Tibial artery (tissue), 4 donors: ENCODE data around the gene NWD2.
"Not testable (repeated sequence)": the region's sequence is repeated elsewhere in the genome, so short reads cannot be mapped to it uniquely, and the experiment has no call there.

Experiments
- DNase-seq, 2 donors: peaks; one replicate each; pipeline ENCODE4 v3.0.0-alpha.2; 2019
- H3K27ac ChIP-seq, 2 donors: fragments of 200-600 bp; sonication (generic) in 1 of 2; 1 replicate in 1 of 2; 2 replicates in 1 of 2; pipeline ENCODE4 v1.5.1; 2018 to 2019; ENCODE audit warnings: mild to moderate bottlenecking in 1 of 2
- H3K27me3 ChIP-seq, 2 donors: fragments of 200-600 bp; sonication (generic) in 1 of 2; one replicate each; pipeline versions ENCODE4 v1.5.1 to v1.6.0; 2016 to 2019
- H3K36me3 ChIP-seq, 3 donors: fragments of 200-600 bp; sonication (generic) in 2 of 3; one replicate each; pipeline ENCODE4 v1.5.1; 2016 to 2019; ENCODE audit warnings: mild to moderate bottlenecking in 2 of 3
- H3K4me1 ChIP-seq, 4 donors: fragments of 200-600 bp; sonication (generic) in 2 of 4; 1 replicate in 3 of 4; 2 replicates in 1 of 4; pipeline ENCODE4 v1.5.1; 2016 to 2019
- H3K4me3 ChIP-seq, 2 donors: fragments of 200-600 bp; sonication (generic) in 1 of 2; 1 replicate in 1 of 2; 2 replicates in 1 of 2; pipeline ENCODE4 v1.5.1; 2018 to 2019; ENCODE audit warnings: mild to moderate bottlenecking in 2 of 2
- H3K9me3 ChIP-seq, 3 donors: fragments of 200-600 bp; sonication (generic) in 1 of 3; one replicate each; pipeline ENCODE4 v1.5.1; 2016 to 2019
- intact Hi-C: fragments of 100-400 bp; cut with DNase I; formaldehyde crosslinking; loops from one replicate; pipeline ENCODE4 v1.15.0; 2023; ENCODE audit warnings: low total_unique reads
- TF ChIP-seq, protein P1 (sequence below), 2 experiments: fragments of 200-600 bp in 1 of 2; fragments of 450-650 bp in 1 of 2; IDR thresholded peaks; one replicate each; pipeline ENCODE4 v1.5.1; 2017 to 2019; ENCODE audit warnings: antibody characterized with exemption in 2 of 2, mild to moderate bottlenecking in 1 of 2, moderate library complexity in 1 of 2

The NWD2 gene, protein sequence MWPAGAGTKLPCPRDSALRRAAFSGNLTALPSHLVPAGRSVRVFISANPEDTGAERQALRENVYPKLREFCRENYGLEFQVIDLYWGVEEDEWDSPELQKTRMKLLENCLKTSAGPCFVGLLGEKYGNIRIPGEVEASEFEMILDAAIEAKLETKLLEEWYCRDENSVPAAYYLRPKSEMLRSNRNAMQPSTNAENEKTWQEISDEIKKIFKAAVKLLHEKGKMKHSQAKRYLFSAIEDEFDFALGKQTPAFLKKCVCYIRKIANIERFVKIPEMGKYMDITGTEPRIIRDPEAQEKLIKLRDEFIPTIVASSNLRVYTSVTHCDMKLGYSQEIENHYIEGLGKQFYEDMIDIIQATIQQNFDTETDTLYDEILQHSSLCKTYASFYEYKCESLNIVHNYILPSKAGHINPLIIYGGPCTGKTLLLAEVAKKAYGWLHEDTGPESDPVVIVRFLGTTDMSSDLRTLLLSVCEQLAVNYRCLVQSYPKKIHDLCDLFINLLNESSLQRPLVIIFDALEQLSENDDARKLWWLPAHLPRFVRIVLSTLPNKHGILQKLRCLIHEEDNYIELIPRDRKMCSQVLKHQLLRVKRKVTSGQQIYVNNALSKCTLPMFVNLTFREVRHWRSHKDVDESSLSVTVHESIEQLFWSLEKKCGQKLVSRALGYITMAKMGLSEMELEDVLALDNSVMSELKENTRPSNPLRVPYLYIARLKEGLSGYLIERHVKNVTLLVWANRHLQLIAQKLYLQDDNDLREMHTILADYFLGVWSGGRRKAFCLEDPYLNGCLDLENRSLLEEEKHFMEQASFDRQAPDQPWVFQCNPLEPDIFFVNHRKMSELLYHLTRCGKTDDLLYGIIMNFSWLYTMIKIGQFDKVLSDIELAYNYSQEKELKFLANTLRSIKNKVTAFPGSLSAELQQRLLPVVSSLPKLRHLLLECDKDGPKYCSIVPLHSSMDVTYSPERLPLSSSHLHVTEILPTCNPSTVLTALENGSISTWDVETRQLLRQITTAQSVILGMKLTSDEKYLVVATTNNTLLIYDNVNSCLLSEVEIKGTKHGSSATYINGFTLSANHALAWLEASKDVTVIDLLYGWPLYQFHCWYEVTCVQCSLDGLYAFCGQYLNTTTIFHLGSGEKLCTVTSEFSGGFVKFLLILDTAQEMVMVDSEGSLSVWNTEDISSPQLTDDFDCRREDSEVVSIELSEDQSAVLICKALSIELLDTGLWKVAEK (N-terminal part only)

DNA sequence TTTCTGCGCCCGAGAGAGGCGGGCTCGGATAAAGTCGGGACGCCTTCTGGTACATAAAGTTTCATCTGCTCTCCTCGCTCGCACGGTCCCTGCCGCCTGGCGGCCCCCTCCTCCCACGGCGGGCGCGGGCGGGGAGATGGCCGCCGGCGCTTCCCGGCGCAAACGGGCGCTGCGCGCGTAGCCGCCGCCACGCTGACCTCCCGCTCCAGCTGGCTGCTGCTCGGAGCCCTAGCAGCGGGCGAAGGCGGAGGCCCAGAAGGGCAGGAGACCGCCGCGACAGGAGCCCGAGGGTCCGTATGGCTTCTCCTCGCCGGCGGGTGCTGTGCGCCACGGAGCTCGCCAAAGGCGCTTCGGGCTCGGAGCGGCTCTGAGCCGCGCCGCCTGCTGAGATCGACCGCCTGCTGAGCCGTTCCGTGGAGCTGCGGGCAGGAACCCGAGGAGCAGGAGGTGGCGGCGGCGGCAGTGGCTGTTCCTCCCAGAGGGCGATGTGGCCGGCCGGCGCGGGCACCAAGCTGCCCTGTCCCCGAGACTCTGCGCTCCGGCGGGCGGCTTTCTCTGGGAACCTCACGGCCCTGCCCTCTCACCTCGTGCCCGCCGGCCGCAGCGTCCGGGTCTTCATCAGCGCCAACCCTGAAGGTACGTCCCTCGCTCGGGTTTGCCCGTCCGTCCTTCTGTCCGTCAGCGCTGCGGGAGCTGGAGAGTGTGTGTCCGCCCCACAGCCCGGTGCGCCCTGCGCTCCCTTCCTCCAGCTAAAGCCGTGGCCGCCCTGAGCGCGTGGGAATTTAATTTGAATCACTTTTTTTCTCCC, at the start of gene NWD2:
TSS of gene NWD2 (plus strand) at position 161 of the 808 bp plus-strand sequence. CDS start at position 486, 325 bp downstream.
- Histone ChIP-seq H3K27me3 (peaks cover 0 to 32% of the 10 kb centered on the region in 2 donors), H3K4me3 (no peak within 1 kb of the TSS)
- TF ChIP-seq, protein P1, sequence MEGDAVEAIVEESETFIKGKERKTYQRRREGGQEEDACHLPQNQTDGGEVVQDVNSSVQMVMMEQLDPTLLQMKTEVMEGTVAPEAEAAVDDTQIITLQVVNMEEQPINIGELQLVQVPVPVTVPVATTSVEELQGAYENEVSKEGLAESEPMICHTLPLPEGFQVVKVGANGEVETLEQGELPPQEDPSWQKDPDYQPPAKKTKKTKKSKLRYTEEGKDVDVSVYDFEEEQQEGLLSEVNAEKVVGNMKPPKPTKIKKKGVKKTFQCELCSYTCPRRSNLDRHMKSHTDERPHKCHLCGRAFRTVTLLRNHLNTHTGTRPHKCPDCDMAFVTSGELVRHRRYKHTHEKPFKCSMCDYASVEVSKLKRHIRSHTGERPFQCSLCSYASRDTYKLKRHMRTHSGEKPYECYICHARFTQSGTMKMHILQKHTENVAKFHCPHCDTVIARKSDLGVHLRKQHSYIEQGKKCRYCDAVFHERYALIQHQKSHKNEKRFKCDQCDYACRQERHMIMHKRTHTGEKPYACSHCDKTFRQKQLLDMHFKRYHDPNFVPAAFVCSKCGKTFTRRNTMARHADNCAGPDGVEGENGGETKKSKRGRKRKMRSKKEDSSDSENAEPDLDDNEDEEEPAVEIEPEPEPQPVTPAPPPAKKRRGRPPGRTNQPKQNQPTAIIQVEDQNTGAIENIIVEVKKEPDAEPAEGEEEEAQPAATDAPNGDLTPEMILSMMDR (IDR thresholded peaks at IDR 0.05), result no peak

DNA sequence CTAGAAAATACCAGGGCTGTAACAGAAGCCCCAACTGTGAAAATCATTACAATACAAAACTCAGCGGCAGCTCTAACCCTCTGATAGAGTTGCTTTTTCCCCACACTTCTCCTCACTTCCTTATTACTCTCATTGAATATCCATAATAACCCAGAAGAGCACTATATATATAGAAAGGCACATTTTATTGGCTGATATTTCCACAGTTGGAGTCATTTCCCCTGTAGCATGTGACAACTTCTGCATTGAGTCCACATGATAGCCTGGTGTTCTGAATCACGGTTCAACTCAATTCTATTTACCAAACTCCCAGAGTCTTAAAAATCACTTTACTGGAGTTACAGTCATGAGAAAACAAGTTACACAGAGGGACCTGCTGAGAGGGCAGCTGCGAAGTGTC, 46.6 kb upstream of the NWD2 start:
- Histone ChIP-seq H3K9me3 (no peaks in the 10 kb centered on the region), H3K36me3 (no peaks in the 10 kb centered on the region), H3K27ac (no peak overlapping the region), H3K4me3 (no peak overlapping the region), H3K27me3 (no peaks in the 10 kb centered on the region), H3K4me1 (no peaks in the 10 kb centered on the region)
- TF ChIP-seq, protein P1 (IDR thresholded peaks at IDR 0.05), result no peak
- DNase-seq, result no peak
- intact Hi-C loops, result no loop called here

More for the DNA sequence above, at the start of gene NWD2:
- no peaks in the 10 kb centered on the region for H3K36me3 ChIP-seq
- no peaks in the 10 kb centered on the region for H3K9me3 ChIP-seq
- intact Hi-C loops, result no loop called here
- no peak within 1 kb of the TSS for H3K27ac ChIP-seq
- peaks cover 0 to 13% (median 6%) of the 10 kb centered on the region in 4 donors for H3K4me1 ChIP-seq
- no peak for DNase-seq

DNA sequence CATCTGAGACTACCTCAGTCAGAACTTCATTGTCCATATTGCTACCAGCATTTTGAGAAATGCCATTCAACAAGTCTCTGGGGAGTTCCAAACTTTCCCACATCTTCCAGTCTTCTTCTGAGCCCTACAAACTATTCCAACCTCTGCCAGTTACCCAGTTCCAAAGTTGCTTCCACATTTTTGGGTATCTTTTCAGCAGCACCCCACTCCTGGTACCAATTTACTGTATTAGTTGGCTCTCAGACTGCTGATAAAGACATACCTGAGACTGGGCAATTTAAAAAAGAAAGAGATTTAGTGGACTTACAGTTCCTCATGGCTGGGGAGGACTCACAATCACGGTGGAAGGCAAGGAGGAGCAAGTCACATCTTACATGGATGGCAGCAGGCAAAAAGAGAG, 39.8 kb upstream of the NWD2 start:
- intact Hi-C loops, H3K4me1 ChIP-seq, H3K4me3 ChIP-seq, DNase-seq, H3K27me3 ChIP-seq, H3K27ac ChIP-seq, H3K36me3 ChIP-seq: not testable (repeated sequence)
- peaks cover 0 to 15% (median 4%) of the 10 kb centered on the region in 3 donors for H3K9me3 ChIP-seq

DNA sequence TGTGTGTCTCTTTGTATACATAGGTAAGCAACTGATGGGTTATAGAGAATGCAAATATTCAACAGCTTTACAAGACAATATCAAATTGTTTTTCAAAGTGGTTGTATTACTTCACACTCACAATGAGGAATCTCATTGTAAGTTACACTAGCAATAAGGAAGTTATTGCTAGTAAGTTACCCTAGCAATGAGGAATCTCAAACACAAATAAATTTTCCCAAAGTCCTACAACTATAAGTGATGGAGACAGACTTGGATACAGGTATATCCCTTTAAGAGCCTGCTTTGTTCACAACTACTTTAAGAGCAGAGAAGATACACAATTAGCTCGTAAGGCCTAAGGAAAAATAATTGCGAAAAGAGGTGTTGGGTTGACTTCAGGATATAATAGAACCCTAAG, 28.3 kb upstream of the NWD2 start:
- Histone ChIP-seq H3K4me3 (no peak overlapping the region), H3K27ac (no peak overlapping the region), H3K36me3 (no peaks in the 10 kb centered on the region), H3K4me1 (no peaks in the 10 kb centered on the region), H3K9me3 (no peaks in the 10 kb centered on the region), H3K27me3 (no peaks in the 10 kb centered on the region)
- TF ChIP-seq, protein P1 (IDR thresholded peaks at IDR 0.05), result no peak
- intact Hi-C loops, result no loop called here
- DNase-seq, result no peak

DNA sequence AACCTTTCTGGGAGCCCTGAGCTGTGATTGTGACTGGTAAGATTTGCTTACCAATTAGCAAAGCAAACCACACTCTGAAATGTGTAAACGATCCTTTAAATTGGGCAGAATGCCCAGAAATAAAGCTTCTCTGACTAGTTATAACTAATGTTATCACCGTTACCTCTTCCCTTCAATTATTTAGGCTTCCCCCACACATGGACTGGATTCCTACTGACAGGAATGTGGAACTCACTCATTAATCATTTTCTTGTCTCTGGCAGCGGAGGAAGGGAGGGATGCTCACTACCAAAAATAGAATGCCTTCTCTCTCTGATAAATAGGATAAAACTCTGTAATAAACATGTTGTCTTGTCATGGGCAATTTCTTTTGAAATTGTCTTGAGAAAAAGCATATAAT, 25.3 kb upstream of the NWD2 start:
- H3K4me3 ChIP-seq, result no peak overlapping the region
- H3K9me3 ChIP-seq, result no peaks in the 10 kb centered on the region
- no peaks in the 10 kb centered on the region for H3K27me3 ChIP-seq
- intact Hi-C loops, result no loop called here
- H3K27ac ChIP-seq, result no peak overlapping the region
- no peaks in the 10 kb centered on the region for H3K4me1 ChIP-seq
- no peaks in the 10 kb centered on the region for H3K36me3 ChIP-seq
- TF ChIP-seq, protein P1 (IDR thresholded peaks at IDR 0.05), result no peak
- no peak for DNase-seq
